IMR-90 (cell line): ENCODE data around the gene B3GAT1. TPM values are rescaled to one million over a fixed set of nuclear protein-coding genes. Genes with fewer than 3 reads are reported as not detected.

Experiments
- ATAC-seq: fragments of 200-7000 bp; cut with Tn5 transposase; 2 replicates; pipeline ENCODE4 v1.9.1; 2020; ENCODE audit warnings: low read depth, mild to moderate bottlenecking, moderate library complexity
- BruUV-seq: library from RNA; stranded (reverse); fragments of 400-500 nt; replicated peaks from 2 replicates; lab custom pipeline; 2021; lab: Mats Ljungman, UMichigan
- CTCF ChIA-PET: fragments of 300-600 bp; formaldehyde crosslinking; extraction: SDS; loops from one replicate; lab custom pipeline; 2021; ENCODE audit warnings: antibody characterized with exemption; lab: Yijun Ruan, JAX
- POLR2A ChIA-PET: fragments of 300-600 bp; sonication (Branson Sonifier 250); formaldehyde crosslinking; loops from one replicate; lab custom pipeline; 2022; ENCODE audit warnings: antibody characterized with exemption; ENCODE audit not compliant: unreplicated experiment; lab: Charles Lee
- DNase-seq: peaks from one replicate; pipeline ENCODE4 v3.0.0; 2013
- H2AFZ ChIP-seq: replicated peaks from 2 replicates; pipeline ENCODE3; 2013; ENCODE audit warnings: low read length, mild to moderate bottlenecking; ENCODE audit not compliant: poor library complexity
- H2AK5ac ChIP-seq: 2 replicates; pipeline ENCODE4 v1.6.1; 2013; ENCODE audit warnings: low read depth, low read length, inconsistent platforms
- H2AK9ac ChIP-seq: replicated peaks from 2 replicates; pipeline ENCODE3; 2013; ENCODE audit warnings: mild to moderate bottlenecking, low read depth, low read length, moderate library complexity; ENCODE audit not compliant: poor library complexity
- H2BK120ac ChIP-seq: 2 replicates; pipeline ENCODE4 v1.6.1; 2013; ENCODE audit warnings: low read depth, low read length, inconsistent platforms
- H2BK15ac ChIP-seq: 3 replicates; pipeline ENCODE4 v1.6.1; 2013; ENCODE audit warnings: low read depth, low read length, inconsistent platforms
- H2BK20ac ChIP-seq: 2 replicates; pipeline ENCODE4 v1.6.1; 2013; ENCODE audit warnings: low read depth, mild to moderate bottlenecking, inconsistent platforms, low read length, moderate library complexity
- H2BK5ac ChIP-seq: 2 replicates; pipeline ENCODE4 v1.6.1; 2013; ENCODE audit warnings: mild to moderate bottlenecking, low read depth, low read length, inconsistent platforms; ENCODE audit not compliant: poor library complexity, severe bottlenecking
- H3K14ac ChIP-seq: replicated peaks from 2 replicates; pipeline ENCODE4 v1.6.1; 2013; ENCODE audit warnings: low read depth, low read length, inconsistent platforms
- H3K18ac ChIP-seq: 2 replicates; pipeline ENCODE4 v1.6.1; 2013; ENCODE audit warnings: low read depth, low read length, control low read depth
- H3K23ac ChIP-seq: 2 replicates; pipeline ENCODE4 v1.6.1; 2013; ENCODE audit warnings: low read depth, low read length, inconsistent platforms
- H3K27ac ChIP-seq: 2 replicates; pipeline ENCODE4 v1.5.1; 2013; ENCODE audit warnings: mild to moderate bottlenecking, control low read depth, low read length; ENCODE audit not compliant: insufficient read depth
- H3K27me3 ChIP-seq: 2 replicates; pipeline ENCODE4 v1.6.1; 2013; ENCODE audit warnings: low read length; ENCODE audit not compliant: control insufficient read depth, insufficient read depth
- H3K36me3 ChIP-seq: 2 replicates; pipeline ENCODE4 v1.6.1; 2013; ENCODE audit warnings: low read length, mixed read lengths; ENCODE audit not compliant: control insufficient read depth, insufficient read depth
- H3K4ac ChIP-seq: 2 replicates; pipeline ENCODE4 v1.6.1; 2013; ENCODE audit warnings: low read depth, low read length, inconsistent platforms
- H3K4me1 ChIP-seq: 2 replicates; pipeline ENCODE4 v1.6.1; 2013; ENCODE audit warnings: low read length, mixed read lengths; ENCODE audit not compliant: control insufficient read depth, insufficient read depth
- H3K4me2 ChIP-seq: 2 replicates; pipeline ENCODE4 v1.6.1; 2013; ENCODE audit warnings: low read depth, mild to moderate bottlenecking, control low read depth, low read length, moderate library complexity
- H3K4me3 ChIP-seq: 2 replicates; pipeline ENCODE4 v1.5.1; 2013; ENCODE audit warnings: low read depth, mild to moderate bottlenecking, control low read depth, low read length, moderate library complexity; ENCODE audit not compliant: insufficient read depth
- H3K56ac ChIP-seq: 2 replicates; pipeline ENCODE4 v1.6.1; 2013; ENCODE audit warnings: low read length, inconsistent platforms; ENCODE audit not compliant: insufficient read depth; ENCODE audit errors: extremely low read depth
- H3K79me1 ChIP-seq, 2 experiments: 2 replicates each; pipeline ENCODE4 v1.6.1; 2013; ENCODE audit warnings: low read length in 2 of 2, inconsistent platforms in 1 of 2, low read depth in 1 of 2
- H3K9ac ChIP-seq: 2 replicates; pipeline ENCODE4 v1.6.1; 2013; ENCODE audit warnings: low read depth, low read length, control low read depth
- H3K9me1 ChIP-seq: 2 replicates; pipeline ENCODE4 v1.6.1; 2013; ENCODE audit warnings: low read length, inconsistent platforms; ENCODE audit not compliant: insufficient read depth
- H3K9me3 ChIP-seq: 2 replicates; pipeline ENCODE4 v1.6.1; 2013; ENCODE audit warnings: low read length; ENCODE audit not compliant: control insufficient read depth, insufficient read depth
- H4K20me1 ChIP-seq: 2 replicates; pipeline ENCODE4 v1.6.1; 2013; ENCODE audit warnings: low read length, inconsistent platforms; ENCODE audit not compliant: insufficient read depth
- H4K5ac ChIP-seq: 2 replicates; pipeline ENCODE4 v1.6.1; 2013; ENCODE audit warnings: mild to moderate bottlenecking, low read depth, low read length, control low read depth
- H4K8ac ChIP-seq, 2 experiments: 2 replicates each; pipeline ENCODE4 v1.6.1; 2013; ENCODE audit warnings: low read depth in 2 of 2, low read length in 2 of 2, control low read depth in 1 of 2, inconsistent platforms in 1 of 2
- H4K91ac ChIP-seq: 2 replicates; pipeline ENCODE4 v1.6.1; 2013; ENCODE audit warnings: low read depth, low read length, inconsistent platforms; ENCODE audit not compliant: insufficient read depth
- BHLHE40 ChIP-seq: fragments of 150-350 bp; IDR thresholded peaks from 2 replicates; pipeline ENCODE4 v1.6.1; 2016; ENCODE audit warnings: mild to moderate bottlenecking, low read depth, low read length
- CEBPB ChIP-seq: IDR thresholded peaks from 2 replicates; pipeline ENCODE4 v1.6.1; 2012; ENCODE audit warnings: low read depth, low read length, improper control_type of control experiment
- MAZ ChIP-seq: IDR thresholded peaks from 2 replicates; pipeline ENCODE4 v1.6.1; 2012; ENCODE audit warnings: low read depth, mild to moderate bottlenecking, low read length, improper control_type of control experiment, moderate library complexity, borderline replicate concordance
- MXI1 ChIP-seq: IDR thresholded peaks from 2 replicates; pipeline ENCODE4 v1.6.1; 2012; ENCODE audit warnings: low read depth, mild to moderate bottlenecking, low read length, moderate library complexity, borderline replicate concordance
- POLR2A ChIP-seq: IDR thresholded peaks from 2 replicates; pipeline ENCODE4 v1.6.1; 2012; ENCODE audit warnings: mild to moderate bottlenecking, low read depth, low read length
- RCOR1 ChIP-seq: IDR thresholded peaks from 2 replicates; pipeline ENCODE4 v1.6.1; 2012; ENCODE audit warnings: mild to moderate bottlenecking, low read length, improper control_type of control experiment; ENCODE audit not compliant: insufficient replicate concordance
- SMC3 ChIP-seq: fragments of 150-350 bp; IDR thresholded peaks from 2 replicates; pipeline ENCODE4 v1.6.1; 2016; ENCODE audit warnings: low read depth, mild to moderate bottlenecking, antibody characterized with exemption, low read length, moderate library complexity
- WGBS, 2 experiments: methylation state at CpG; one replicate each; pipeline versions ENCODE4 v1.1.5 to v1.1.7; 2013; ENCODE audit warnings: missing lambda C conversion rate in 2 of 2; ENCODE audit not compliant: insufficient read length in 1 of 2; ENCODE audit errors: extremely low coverage in 2 of 2; 5-methylcytosine and 5-hydroxymethylcytosine counted together
- dilution Hi-C: fragments of 300-500 bp; cut with HindIII; formaldehyde crosslinking; loops from one replicate; pipeline ENCODE4 v1.14.3; 2018; ENCODE audit warnings: low sequenced_read_pairs; ENCODE audit not compliant: unreplicated experiment
- in situ Hi-C: fragments of 300-500 bp; cut with MboI; formaldehyde crosslinking; loops from 3 replicates; pipeline ENCODE4 v1.14.3; 2019; ENCODE audit warnings: low sequenced_read_pairs, inconsistent platforms, mixed read lengths
- intact Hi-C: fragments of 100-400 bp; cut with micrococcal nuclease; formaldehyde crosslinking; loops from 2 replicates; pipeline ENCODE4 v1.10.0; 2022
- polyA plus RNA-seq, 3 experiments: library from polyadenylated mRNA; depleted of rRNA; stranded (reverse); fragments of >200 nt; gene quantifications; 2 replicates each; pipeline ENCODE4 v1.2.3, GENCODE V29; 2012; ENCODE audit warnings: low replicate concordance in 1 of 3
- total RNA-seq: library from RNA; depleted of rRNA; stranded (reverse); fragments of >200 nt; gene quantifications from 2 replicates; pipeline ENCODE4 v1.2.3, GENCODE V29; 2012
- TF ChIP-seq, protein P1 (sequence below): fragments of 150-350 bp; IDR thresholded peaks from 2 replicates; pipeline ENCODE4 v1.6.1; 2017; ENCODE audit warnings: mild to moderate bottlenecking, antibody characterized with exemption, low read length, low read depth
- TF ChIP-seq, protein P2 (sequence below): fragments of 150-350 bp; IDR thresholded peaks from 2 replicates; pipeline ENCODE4 v1.6.1; 2016; ENCODE audit warnings: low read depth, mild to moderate bottlenecking, low read length, moderate library complexity, borderline replicate concordance
- TF ChIP-seq, protein P3 (sequence below): conservative IDR thresholded peaks from 2 replicates; pipeline ENCODE4 v1.5.1; 2012; ENCODE audit warnings: mild to moderate bottlenecking, low read depth, low read length, improper control_type of control experiment

B3GAT1 gene
- total and polyA plus RNA-seq, 2 of the 4 experiments (the other 2 are of a cell fraction), result not detected

GRCh38 chr11:134370526-134371435, 41.3 kb downstream of the B3GAT1 start:
- in situ Hi-C loops, result no loop called here
- Histone ChIP-seq H3K27ac (no peak overlapping the region), H3K9me1 (no peaks in the 10 kb centered on the region), H3K4me1 (no peaks in the 10 kb centered on the region), H2AFZ (no peak overlapping the region), H2BK15ac (no peak overlapping the region), H3K23ac (no peak overlapping the region), H4K20me1 (no peaks in the 10 kb centered on the region), H3K4me2 (no peak overlapping the region), H4K8ac (no peak overlapping the region), H3K27me3 (no peaks in the 10 kb centered on the region), H2BK5ac (no peak overlapping the region), H3K18ac (no peak overlapping the region), H3K14ac (no peak overlapping the region), H3K56ac (no peak overlapping the region), H3K4me3 (no peak overlapping the region), H2BK20ac (no peak overlapping the region), H4K5ac (no peak overlapping the region), H2AK5ac (no peak overlapping the region), H3K9me3 (peaks cover 36% of the 10 kb centered on the region), H3K79me1 (no peaks in the 10 kb centered on the region), H2AK9ac (no peak overlapping the region), H3K4ac (no peak overlapping the region), H4K91ac (no peak overlapping the region), H3K9ac (no peak overlapping the region), H3K36me3 (no peaks in the 10 kb centered on the region), H2BK120ac (no peak overlapping the region)
- ChIA-PET CTCF (no interaction called here), POLR2A (no interaction called here)
- ATAC-seq (no peak), DNase-seq (no peak)
- BruUV-seq, result no TSS peak
- dilution Hi-C loops, result no loop called here
- intact Hi-C loops, result no loop called here
- WGBS, 2 experiments, result 72% methylated on average over 4 of the region's 19 CpGs; no CpG with 5 or more reads in 1 of the 2 experiments
- TF ChIP-seq, protein P1, sequence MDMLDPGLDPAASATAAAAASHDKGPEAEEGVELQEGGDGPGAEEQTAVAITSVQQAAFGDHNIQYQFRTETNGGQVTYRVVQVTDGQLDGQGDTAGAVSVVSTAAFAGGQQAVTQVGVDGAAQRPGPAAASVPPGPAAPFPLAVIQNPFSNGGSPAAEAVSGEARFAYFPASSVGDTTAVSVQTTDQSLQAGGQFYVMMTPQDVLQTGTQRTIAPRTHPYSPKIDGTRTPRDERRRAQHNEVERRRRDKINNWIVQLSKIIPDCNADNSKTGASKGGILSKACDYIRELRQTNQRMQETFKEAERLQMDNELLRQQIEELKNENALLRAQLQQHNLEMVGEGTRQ, result no peak
- TF ChIP-seq SMC3 (no peak), MXI1 (no peak), RCOR1 (no peak), BHLHE40 (no peak), MAZ (no peak), CEBPB (no peak), POLR2A (no peak)
- TF ChIP-seq, protein P2, sequence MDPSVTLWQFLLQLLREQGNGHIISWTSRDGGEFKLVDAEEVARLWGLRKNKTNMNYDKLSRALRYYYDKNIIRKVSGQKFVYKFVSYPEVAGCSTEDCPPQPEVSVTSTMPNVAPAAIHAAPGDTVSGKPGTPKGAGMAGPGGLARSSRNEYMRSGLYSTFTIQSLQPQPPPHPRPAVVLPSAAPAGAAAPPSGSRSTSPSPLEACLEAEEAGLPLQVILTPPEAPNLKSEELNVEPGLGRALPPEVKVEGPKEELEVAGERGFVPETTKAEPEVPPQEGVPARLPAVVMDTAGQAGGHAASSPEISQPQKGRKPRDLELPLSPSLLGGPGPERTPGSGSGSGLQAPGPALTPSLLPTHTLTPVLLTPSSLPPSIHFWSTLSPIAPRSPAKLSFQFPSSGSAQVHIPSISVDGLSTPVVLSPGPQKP, result no peak
- TF ChIP-seq, protein P3, sequence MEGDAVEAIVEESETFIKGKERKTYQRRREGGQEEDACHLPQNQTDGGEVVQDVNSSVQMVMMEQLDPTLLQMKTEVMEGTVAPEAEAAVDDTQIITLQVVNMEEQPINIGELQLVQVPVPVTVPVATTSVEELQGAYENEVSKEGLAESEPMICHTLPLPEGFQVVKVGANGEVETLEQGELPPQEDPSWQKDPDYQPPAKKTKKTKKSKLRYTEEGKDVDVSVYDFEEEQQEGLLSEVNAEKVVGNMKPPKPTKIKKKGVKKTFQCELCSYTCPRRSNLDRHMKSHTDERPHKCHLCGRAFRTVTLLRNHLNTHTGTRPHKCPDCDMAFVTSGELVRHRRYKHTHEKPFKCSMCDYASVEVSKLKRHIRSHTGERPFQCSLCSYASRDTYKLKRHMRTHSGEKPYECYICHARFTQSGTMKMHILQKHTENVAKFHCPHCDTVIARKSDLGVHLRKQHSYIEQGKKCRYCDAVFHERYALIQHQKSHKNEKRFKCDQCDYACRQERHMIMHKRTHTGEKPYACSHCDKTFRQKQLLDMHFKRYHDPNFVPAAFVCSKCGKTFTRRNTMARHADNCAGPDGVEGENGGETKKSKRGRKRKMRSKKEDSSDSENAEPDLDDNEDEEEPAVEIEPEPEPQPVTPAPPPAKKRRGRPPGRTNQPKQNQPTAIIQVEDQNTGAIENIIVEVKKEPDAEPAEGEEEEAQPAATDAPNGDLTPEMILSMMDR, result no peak
